WTC11 (cell line): ENCODE measurements around the gene SULF2.

Source experiments
- ATF2 ChIP-seq: sonication (generic); formaldehyde crosslinking; IDR thresholded peaks from 2 replicates; pipeline ENCODE4 v1.8.1; 2022; ENCODE audit warnings: low read depth, missing genetic modification reagents, borderline replicate concordance
- CBFB ChIP-seq: sonication (generic); formaldehyde crosslinking; IDR thresholded peaks from 2 replicates; pipeline ENCODE4 v1.8.1; 2022; ENCODE audit warnings: mild to moderate bottlenecking, low read depth, missing genetic modification reagents
- CREB1 ChIP-seq: sonication (generic); formaldehyde crosslinking; IDR thresholded peaks from 2 replicates; pipeline ENCODE4 v1.8.0; 2023; ENCODE audit warnings: mild to moderate bottlenecking, missing genetic modification reagents
- CTCF ChIP-seq: fragments of 200-600 bp; IDR thresholded peaks from 2 replicates; pipeline ENCODE4 v1.8.0; 2022; ENCODE audit warnings: antibody characterized with exemption
- E2F5 ChIP-seq: sonication (generic); formaldehyde crosslinking; IDR thresholded peaks from 2 replicates; pipeline ENCODE4 v1.8.1; 2022; ENCODE audit warnings: mild to moderate bottlenecking, moderate library complexity, missing genetic modification reagents
- ELF4 ChIP-seq: sonication (generic); formaldehyde crosslinking; IDR thresholded peaks from 2 replicates; pipeline ENCODE4 v1.8.1; 2022; ENCODE audit warnings: low read depth, mild to moderate bottlenecking, moderate library complexity, missing genetic modification reagents
- IRF2 ChIP-seq: sonication (generic); formaldehyde crosslinking; IDR thresholded peaks from 2 replicates; pipeline ENCODE4 v1.8.0; 2022; ENCODE audit warnings: low read depth, missing genetic modification reagents, borderline replicate concordance
- JUN ChIP-seq: sonication (generic); formaldehyde crosslinking; IDR thresholded peaks from 2 replicates; pipeline ENCODE4 v1.8.0; 2023; ENCODE audit warnings: mild to moderate bottlenecking, missing genetic modification reagents
- NR2C2 ChIP-seq: sonication (generic); formaldehyde crosslinking; IDR thresholded peaks from 2 replicates; pipeline ENCODE4 v1.8.0; 2022; ENCODE audit warnings: mild to moderate bottlenecking, missing genetic modification reagents
- SMAD4 ChIP-seq: sonication (generic); formaldehyde crosslinking; IDR thresholded peaks from 2 replicates; pipeline ENCODE4 v1.8.0; 2022; ENCODE audit warnings: mild to moderate bottlenecking, missing genetic modification reagents
- SP1 ChIP-seq: sonication (generic); formaldehyde crosslinking; conservative IDR thresholded peaks from 2 replicates; pipeline ENCODE4 v1.8.1; 2022; ENCODE audit warnings: missing genetic modification reagents
- TEAD4 ChIP-seq: sonication (generic); formaldehyde crosslinking; IDR thresholded peaks from 2 replicates; pipeline ENCODE4 v1.8.0; 2022; ENCODE audit warnings: mild to moderate bottlenecking, missing genetic modification reagents
- TP53 ChIP-seq: sonication (generic); formaldehyde crosslinking; IDR thresholded peaks from 2 replicates; pipeline ENCODE4 v1.8.1; 2023; ENCODE audit warnings: mild to moderate bottlenecking, missing genetic modification reagents

DNA sequence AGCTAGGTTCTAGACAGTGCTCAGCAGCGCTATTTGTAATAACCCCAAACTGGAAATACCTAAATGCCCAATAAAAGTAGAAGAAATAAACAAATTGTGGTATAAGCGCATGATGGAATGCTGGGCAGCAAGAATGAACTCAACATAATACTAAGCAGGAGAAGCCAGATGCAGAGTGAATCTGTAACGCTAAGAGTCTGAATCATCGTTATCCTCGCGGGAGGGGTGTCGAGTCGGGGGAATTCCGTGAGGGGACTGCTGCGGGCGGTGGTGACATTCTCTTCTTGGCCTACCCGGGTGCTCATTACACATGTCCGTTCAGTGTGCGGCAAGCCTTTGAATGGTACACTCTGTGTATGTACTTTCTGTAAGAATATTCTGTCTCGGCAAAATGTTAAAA is 83.7 kb downstream of the SULF2 start:
- TF ChIP-seq CTCF: no peak
- no peak for TF ChIP-seq E2F5 (CRISPR knock-in tag)
- no peak for TF ChIP-seq SP1 (CRISPR knock-in tag)
- TF ChIP-seq ATF2 (CRISPR knock-in tag): no peak
- no peak for TF ChIP-seq JUN
- TF ChIP-seq ELF4: no peak
- TF ChIP-seq SMAD4: no peak
- TF ChIP-seq NR2C2 (CRISPR knock-in tag): no peak
- no peak for TF ChIP-seq TEAD4 (CRISPR knock-in tag)
- TF ChIP-seq IRF2 (CRISPR knock-in tag): no peak
- no peak for TF ChIP-seq TP53 (CRISPR knock-in tag)
- no peak for TF ChIP-seq CREB1 (CRISPR knock-in tag)
- TF ChIP-seq CBFB: no peak
